Neutrophil (primary cell): ENCODE measurements around the gene LMO1.

Experiments used
- H3K27ac ChIP-seq: fragments of 200-600 bp; sonication (generic); 2 replicates; pipeline ENCODE4 v1.5.1; 2016; ENCODE audit warnings: mild to moderate bottlenecking, moderate library complexity
- H3K27me3 ChIP-seq: fragments of 200-600 bp; sonication (generic); 2 replicates; pipeline ENCODE4 v1.6.0; 2016; ENCODE audit warnings: mild to moderate bottlenecking
- H3K36me3 ChIP-seq: fragments of 200-600 bp; sonication (generic); 2 replicates; pipeline ENCODE4 v1.5.1; 2017
- H3K4me1 ChIP-seq, 2 experiments: fragments of 200-600 bp in 1 of 2; sonication (generic) in 1 of 2; 1 replicate in 1 of 2; 2 replicates in 1 of 2; pipeline versions ENCODE4 v1.5.1 to v1.6.1; 2013 to 2016; ENCODE audit warnings: low read depth in 1 of 2, low read length in 1 of 2, mild to moderate bottlenecking in 1 of 2, moderate library complexity in 1 of 2; ENCODE audit not compliant: control insufficient read depth in 1 of 2, insufficient read depth in 1 of 2
- H3K4me3 ChIP-seq, 2 experiments: fragments of 200-600 bp in 1 of 2; sonication (generic) in 1 of 2; 1 replicate in 1 of 2; 2 replicates in 1 of 2; pipeline ENCODE4 v1.5.1; 2013 to 2016; ENCODE audit warnings: low read depth in 1 of 2, low read length in 1 of 2, mild to moderate bottlenecking in 1 of 2, moderate library complexity in 1 of 2
- H3K9me3 ChIP-seq: fragments of 200-600 bp; sonication (generic); 2 replicates; pipeline ENCODE4 v1.5.1; 2016
- TF ChIP-seq, protein P1 (sequence below): fragments of 200-600 bp; sonication (generic); IDR thresholded peaks from 2 replicates; pipeline ENCODE4 v1.5.1; 2016; ENCODE audit warnings: antibody characterized with exemption

Gene LMO1

DNA sequence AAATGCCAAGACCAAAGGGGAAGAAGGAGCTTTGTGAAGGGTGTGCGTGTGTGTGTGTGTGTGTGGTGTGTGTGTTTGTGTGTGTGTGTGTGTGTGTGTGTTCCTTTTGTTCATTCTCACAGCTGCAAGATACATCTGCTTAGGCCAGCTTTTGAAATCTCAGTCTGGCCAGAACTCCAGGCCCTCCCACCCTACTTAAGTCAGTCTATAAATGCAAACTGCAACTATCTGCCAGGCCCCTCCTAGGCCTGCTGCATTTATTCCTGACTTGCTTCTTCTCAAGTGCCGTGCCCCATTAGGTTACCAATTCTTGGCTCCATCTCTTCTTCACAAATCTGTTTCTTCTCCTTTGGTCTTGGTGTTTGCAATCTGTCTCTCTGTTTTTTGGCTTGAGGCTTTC, 73.2 kb downstream of the LMO1 start:
- no peaks in the 10 kb centered on the region for H3K9me3 ChIP-seq
- no peak overlapping the region for H3K27ac ChIP-seq
- H3K27me3 ChIP-seq, result peaks cover 4% of the 10 kb centered on the region
- H3K36me3 ChIP-seq, result no peaks in the 10 kb centered on the region
- TF ChIP-seq, protein P1, sequence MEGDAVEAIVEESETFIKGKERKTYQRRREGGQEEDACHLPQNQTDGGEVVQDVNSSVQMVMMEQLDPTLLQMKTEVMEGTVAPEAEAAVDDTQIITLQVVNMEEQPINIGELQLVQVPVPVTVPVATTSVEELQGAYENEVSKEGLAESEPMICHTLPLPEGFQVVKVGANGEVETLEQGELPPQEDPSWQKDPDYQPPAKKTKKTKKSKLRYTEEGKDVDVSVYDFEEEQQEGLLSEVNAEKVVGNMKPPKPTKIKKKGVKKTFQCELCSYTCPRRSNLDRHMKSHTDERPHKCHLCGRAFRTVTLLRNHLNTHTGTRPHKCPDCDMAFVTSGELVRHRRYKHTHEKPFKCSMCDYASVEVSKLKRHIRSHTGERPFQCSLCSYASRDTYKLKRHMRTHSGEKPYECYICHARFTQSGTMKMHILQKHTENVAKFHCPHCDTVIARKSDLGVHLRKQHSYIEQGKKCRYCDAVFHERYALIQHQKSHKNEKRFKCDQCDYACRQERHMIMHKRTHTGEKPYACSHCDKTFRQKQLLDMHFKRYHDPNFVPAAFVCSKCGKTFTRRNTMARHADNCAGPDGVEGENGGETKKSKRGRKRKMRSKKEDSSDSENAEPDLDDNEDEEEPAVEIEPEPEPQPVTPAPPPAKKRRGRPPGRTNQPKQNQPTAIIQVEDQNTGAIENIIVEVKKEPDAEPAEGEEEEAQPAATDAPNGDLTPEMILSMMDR, result no peak
- H3K4me1 ChIP-seq, result no peaks in the 10 kb centered on the region
- H3K4me3 ChIP-seq, result no peak overlapping the region

DNA sequence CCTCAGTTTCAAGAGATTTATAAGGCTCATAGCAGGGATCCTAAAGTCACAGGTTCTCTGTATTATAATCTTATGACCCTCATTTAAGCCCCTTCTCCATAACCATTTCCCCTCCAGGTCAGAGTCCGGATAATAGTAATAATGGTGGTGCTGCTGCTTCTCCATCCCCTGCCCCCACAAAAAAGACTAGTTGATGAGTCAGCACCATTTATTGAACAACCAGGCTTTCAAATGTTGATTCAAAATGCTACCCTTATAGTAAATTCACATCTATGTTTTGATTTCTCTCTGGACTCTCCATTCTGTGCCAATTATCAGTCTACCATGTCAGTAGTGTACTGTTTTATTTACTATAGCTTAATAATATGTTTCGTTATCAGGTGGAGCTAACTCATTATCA, 77.2 kb downstream of the LMO1 start:
- Histone ChIP-seq H3K27ac (no peak overlapping the region), H3K4me1 (no peaks in the 10 kb centered on the region), H3K36me3 (no peaks in the 10 kb centered on the region), H3K9me3 (no peaks in the 10 kb centered on the region), H3K27me3 (peaks cover 3% of the 10 kb centered on the region), H3K4me3 (no peak overlapping the region)
- TF ChIP-seq, protein P1, result no peak

DNA sequence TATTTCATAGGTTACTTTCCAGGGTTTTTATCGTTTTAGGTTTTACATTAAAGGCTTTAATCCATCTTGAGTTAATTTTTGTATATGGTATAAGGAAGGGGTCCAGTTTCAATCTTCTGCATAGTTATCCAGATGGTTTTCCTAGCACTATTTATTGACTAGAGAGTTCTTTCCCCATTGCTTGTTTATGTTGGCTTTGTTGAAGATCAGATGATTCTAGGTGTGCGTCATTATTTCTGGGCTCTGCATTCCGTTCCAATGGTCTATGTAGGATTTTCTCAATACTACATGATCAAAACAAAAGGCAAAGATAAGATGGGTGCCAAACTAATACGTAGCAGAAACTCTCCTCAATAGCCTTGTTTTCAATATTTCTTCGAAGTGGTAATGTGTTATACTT, 80.6 kb downstream of the LMO1 start:
- peaks cover 14% of the 10 kb centered on the region for H3K27me3 ChIP-seq
- no peaks in the 10 kb centered on the region for H3K36me3 ChIP-seq
- no peaks in the 10 kb centered on the region for H3K4me1 ChIP-seq
- TF ChIP-seq, protein P1, result no peak
- no peak overlapping the region for H3K4me3 ChIP-seq
- H3K27ac ChIP-seq, result no peak overlapping the region
- no peaks in the 10 kb centered on the region for H3K9me3 ChIP-seq

DNA sequence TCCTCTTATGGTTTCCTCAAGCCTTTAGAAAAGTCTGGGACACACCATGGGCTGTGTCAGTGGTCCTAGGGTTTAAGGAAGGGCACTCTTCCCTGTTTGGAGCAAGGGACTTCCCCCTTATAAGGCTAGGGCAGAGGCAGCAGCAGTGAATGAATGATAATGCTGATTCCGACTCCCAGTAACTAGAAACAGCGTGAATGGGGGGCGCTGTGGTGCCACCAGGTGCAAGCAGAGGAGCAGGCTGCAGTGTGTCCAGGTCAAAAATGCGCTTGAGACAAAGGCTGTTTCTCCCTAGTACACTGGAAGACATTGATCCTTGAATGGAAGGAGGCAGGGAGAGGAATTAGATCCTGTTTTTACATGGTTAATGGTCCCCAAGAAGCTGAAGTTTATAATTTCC, 83.2 kb downstream of the LMO1 start:
- Histone ChIP-seq H3K27ac (no peak overlapping the region), H3K27me3 (peaks cover 23% of the 10 kb centered on the region), H3K9me3 (no peaks in the 10 kb centered on the region), H3K4me1 (no peaks in the 10 kb centered on the region), H3K4me3 (no peak overlapping the region), H3K36me3 (no peaks in the 10 kb centered on the region)
- TF ChIP-seq, protein P1, result no peak

DNA sequence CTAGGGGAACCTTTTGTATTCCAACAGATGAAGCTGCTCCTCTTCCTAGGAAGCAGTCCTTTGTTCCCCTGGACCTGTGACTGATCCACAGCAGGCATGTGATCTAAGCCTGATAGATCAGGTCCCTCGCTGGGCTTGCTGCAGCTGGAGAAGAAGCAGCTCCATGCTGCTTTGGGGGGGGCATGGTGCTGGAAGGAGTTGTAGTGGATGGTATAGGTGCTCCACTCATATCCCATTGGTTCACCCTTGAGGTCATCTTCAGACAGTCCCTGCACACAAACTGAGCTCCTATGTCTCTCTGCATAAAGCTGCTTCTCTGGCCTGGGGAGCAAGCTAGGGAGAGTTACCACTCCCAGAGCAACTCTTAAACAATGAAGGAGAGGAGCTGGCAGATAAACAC, 85.4 kb downstream of the LMO1 start:
- no peak overlapping the region for H3K27ac ChIP-seq
- H3K4me3 ChIP-seq, result no peak overlapping the region
- no peaks in the 10 kb centered on the region for H3K9me3 ChIP-seq
- TF ChIP-seq, protein P1, result no peak
- H3K27me3 ChIP-seq, result peaks cover 29% of the 10 kb centered on the region
- no peaks in the 10 kb centered on the region for H3K36me3 ChIP-seq
- no peaks in the 10 kb centered on the region for H3K4me1 ChIP-seq

DNA sequence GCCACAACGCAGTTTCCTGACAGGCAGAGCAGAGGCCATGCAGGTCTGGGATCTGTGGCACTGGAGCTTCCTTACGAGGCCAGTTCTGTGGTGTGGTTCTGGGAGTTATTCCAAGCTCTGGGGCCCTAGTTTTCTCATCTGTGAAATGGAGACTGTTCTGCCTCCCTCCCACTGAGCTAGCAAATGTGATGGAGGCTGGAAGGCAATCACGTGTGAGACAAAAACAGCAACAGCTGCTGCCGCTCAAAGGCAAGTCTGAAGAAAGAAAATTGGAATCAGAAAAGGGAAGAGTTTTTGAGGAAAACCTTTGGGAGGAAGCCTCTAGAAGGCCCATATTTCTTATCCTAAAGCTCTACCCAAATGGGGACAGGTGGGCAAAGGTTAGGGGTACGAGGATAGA, 86.5 kb downstream of the LMO1 start:
- H3K36me3 ChIP-seq, result no peaks in the 10 kb centered on the region
- TF ChIP-seq, protein P1, result no peak
- no peaks in the 10 kb centered on the region for H3K4me1 ChIP-seq
- no peaks in the 10 kb centered on the region for H3K9me3 ChIP-seq
- peaks cover 26% of the 10 kb centered on the region for H3K27me3 ChIP-seq
- no peak overlapping the region for H3K4me3 ChIP-seq
- no peak overlapping the region for H3K27ac ChIP-seq
